T-cell (primary cell): Measurements from ENCODE around the gene SLCO2A1. TPM values are rescaled to one million over a fixed set of nuclear protein-coding genes. Genes with fewer than 3 reads are reported as not detected.
A peak's percentile ranks its signal among the peaks of the same experiment; 100 is the strongest.

Experiments
- ATAC-seq, 4 experiments: fragments of 200-7000 bp in 3 of 4; fragments of 150-1000 bp in 1 of 4; cut with Tn5 transposase; replicated peaks in 1 of 4; 1 replicate in 3 of 4; 2 replicates in 1 of 4; pipeline ENCODE4 v1.10.0; 2021; ENCODE audit warnings: moderate library complexity in 3 of 4, mild to moderate bottlenecking in 2 of 4, moderate number of reproducible peaks in 1 of 4
- CTCF ChIA-PET, 2 donors: fragments of 300-600 bp; sonication (Branson Sonifier 250); formaldehyde crosslinking; loops; one replicate each; lab custom pipeline; 2022; ENCODE audit warnings: antibody characterized with exemption in 2 of 2; lab: Charles Lee
- POLR2A ChIA-PET, 2 donors: fragments of 300-600 bp; sonication (Branson Sonifier 250); formaldehyde crosslinking; loops; one replicate each; lab custom pipeline; 2022; ENCODE audit warnings: antibody characterized with exemption in 2 of 2; lab: Charles Lee
- DNase-seq, 35 experiments: peaks; one replicate each; pipeline versions ENCODE4 v3.0.0 to v3.0.0-alpha.2; 2013 to 2023
- H3K27ac ChIP-seq: one replicate; pipeline ENCODE4 v1.5.1; 2013; ENCODE audit warnings: low read length
- H3K27me3 ChIP-seq, 2 experiments: replicated peaks in 1 of 2; 1 replicate in 1 of 2; 2 replicates in 1 of 2; pipeline versions ENCODE4 v1.6.1 to v1.7.0; 2013; ENCODE audit warnings: low read length in 1 of 2, mixed read lengths in 1 of 2; ENCODE audit not compliant: control insufficient read depth in 2 of 2, insufficient read depth in 2 of 2; ENCODE audit errors: extremely low read depth in 1 of 2
- H3K36me3 ChIP-seq, 2 donors: 1 replicate in 1 of 2; 2 replicates in 1 of 2; pipeline versions ENCODE4 v1.6.1 to v1.7.0; 2013; ENCODE audit warnings: low read length in 1 of 2; ENCODE audit not compliant: control insufficient read depth in 2 of 2, insufficient read depth in 1 of 2; ENCODE audit errors: extremely low read depth in 1 of 2
- H3K4me1 ChIP-seq, 2 experiments: 1 replicate in 1 of 2; 2 replicates in 1 of 2; pipeline versions ENCODE4 v1.6.1 to v1.7.0; 2013; ENCODE audit warnings: low read length in 2 of 2, mixed read lengths in 1 of 2; ENCODE audit not compliant: insufficient read depth in 2 of 2, control insufficient read depth in 1 of 2; ENCODE audit errors: extremely low read depth in 1 of 2
- H3K4me3 ChIP-seq, 2 donors: 1 replicate in 1 of 2; 2 replicates in 1 of 2; pipeline versions ENCODE4 v1.5.1 to v1.7.0; 2013; ENCODE audit warnings: mild to moderate bottlenecking in 2 of 2, low read length in 1 of 2, moderate library complexity in 1 of 2; ENCODE audit not compliant: control insufficient read depth in 1 of 2; ENCODE audit errors: extremely low read depth in 1 of 2
- H3K9me3 ChIP-seq: 2 replicates; pipeline ENCODE4 v1.7.0; 2013
- H3K27ac Mint-ChIP-seq, 2 donors: one replicate each; pipeline ENCODE4 v1.8.0; 2020 to 2021; ENCODE audit warnings: mild to moderate bottlenecking in 2 of 2, mixed read lengths in 2 of 2
- H3K27me3 Mint-ChIP-seq, 2 donors: one replicate each; pipeline ENCODE4 v1.8.0; 2021 to 2022; ENCODE audit warnings: mixed read lengths in 2 of 2
- H3K36me3 Mint-ChIP-seq: one replicate; pipeline ENCODE4 v1.8.0; 2021; ENCODE audit warnings: mixed read lengths
- H3K4me1 Mint-ChIP-seq, 3 donors: one replicate each; pipeline ENCODE4 v1.8.0; 2020 to 2022; ENCODE audit warnings: mixed read lengths in 3 of 3, mild to moderate bottlenecking in 1 of 3
- H3K4me3 Mint-ChIP-seq, 3 donors: one replicate each; pipeline ENCODE4 v1.8.0; 2020 to 2022; ENCODE audit warnings: mild to moderate bottlenecking in 3 of 3, mixed read lengths in 3 of 3, moderate library complexity in 3 of 3
- H3K9me3 Mint-ChIP-seq, 3 donors: one replicate each; pipeline ENCODE4 v1.8.0; 2020 to 2022; ENCODE audit warnings: mixed read lengths in 3 of 3
- WGBS: methylation state at CpG from one replicate; pipeline ENCODE4 v1.1.5; 2013; ENCODE audit warnings: missing lambda C conversion rate; ENCODE audit not compliant: insufficient coverage; 5-methylcytosine and 5-hydroxymethylcytosine counted together
- total RNA-seq, 35 experiments: library from RNA in 6 of 35; stranded (reverse) in 6 of 35; fragments of 120-200 nt in 1 of 35; gene quantifications; one replicate each; pipeline versions ENCODE4 v1.2.1 to v1.2.4 and lab custom pipeline; 2013 to 2026

The SLCO2A1 gene
- total RNA-seq, 5 donors from 2014 or later (not counting 1 experiment from before 2014, with no cell fraction given): 0.18 to 0.39 (median 0.25) TPM; not detected in 2

- Histone ChIP-seq H3K4me1 (peaks cover 0 to 22% of the 10 kb centered on the region in 2 experiments), H3K4me3 (no peak overlapping the region), H3K27me3 (peaks cover 0 to 16% of the 10 kb centered on the region in 2 experiments), H3K36me3 (no peaks in the 10 kb centered on the region), H3K9me3 (no peaks in the 10 kb centered on the region), H3K27ac (no peak overlapping the region)
- ATAC-seq (no peak), DNase-seq (no peak)
- H3K27ac Mint-ChIP-seq: no peak overlapping the region
- H3K36me3 Mint-ChIP-seq: no peaks in the 10 kb centered on the region
- H3K4me1 Mint-ChIP-seq: peaks cover 8 to 31% (median 16%) of the 10 kb centered on the region in 3 donors
- H3K9me3 Mint-ChIP-seq: no peaks in the 10 kb centered on the region
- 71% methylated on average over 4 of the region's 6 CpGs for WGBS
- H3K4me3 Mint-ChIP-seq: no peak overlapping the region
- peaks cover 4 to 9% of the 10 kb centered on the region in 2 donors for H3K27me3 Mint-ChIP-seq
- CTCF ChIA-PET: no interaction called here
- POLR2A ChIA-PET: no interaction called here
Measured at GRCh38 chr3:133884054-133884886, 145.5 kb downstream of the SLCO2A1 start.

- Histone ChIP-seq H3K4me1 (peaks cover 0 to 22% of the 10 kb centered on the region in 2 experiments), H3K9me3 (no peaks in the 10 kb centered on the region), H3K36me3 (no peaks in the 10 kb centered on the region), H3K27me3 (peaks cover 0 to 16% of the 10 kb centered on the region in 2 experiments), H3K27ac (peak overlapping the region; percentile 72), H3K4me3 (no peak overlapping the region)
- H3K36me3 Mint-ChIP-seq: no peaks in the 10 kb centered on the region
- peaks cover 8 to 31% (median 16%) of the 10 kb centered on the region in 3 donors for H3K4me1 Mint-ChIP-seq
- ChIA-PET POLR2A (no interaction called here), CTCF (no interaction called here)
- no peak overlapping the region for H3K4me3 Mint-ChIP-seq
- ATAC-seq: no peak
- H3K9me3 Mint-ChIP-seq: peaks cover 2 to 5% (median 2%) of the 10 kb centered on the region in 3 donors
- peak in 1 of 35 experiments; percentile 4 for DNase-seq
- H3K27ac Mint-ChIP-seq: no peak overlapping the region
- H3K27me3 Mint-ChIP-seq: peaks cover 4 to 9% of the 10 kb centered on the region in 2 donors
Measured at GRCh38 chr3:133883641-133884040, 146.1 kb downstream of the SLCO2A1 start.

- DNase-seq: peak in 1 of 35 experiments; percentile 17
- CTCF ChIA-PET: no interaction called here
Measured at GRCh38 chr3:133882986-133883586, 146.6 kb downstream of the SLCO2A1 start.

GRCh38 chr3:133881939-133882825, 147.5 kb downstream of the SLCO2A1 start:
- peak overlapping the region in 1 of 2 donors; percentile 56 for H3K27ac Mint-ChIP-seq
- CTCF ChIA-PET: no interaction called here
- peaks cover 0 to 13% of the 10 kb centered on the region in 2 experiments for H3K27me3 ChIP-seq
- H3K36me3 Mint-ChIP-seq: no peaks in the 10 kb centered on the region
- H3K4me3 Mint-ChIP-seq: no peak overlapping the region
- no peaks in the 10 kb centered on the region for H3K36me3 ChIP-seq
- peaks cover 10 to 18% (median 12%) of the 10 kb centered on the region in 3 donors for H3K9me3 Mint-ChIP-seq
- ATAC-seq: peak; percentile 30 to 63 (median 38)
- 60% methylated on average over 4 of the region's 5 CpGs for WGBS
- H3K4me1 ChIP-seq: peaks cover 0 to 22% of the 10 kb centered on the region in 2 experiments
- DNase-seq: peak in 2 of 35 experiments; percentile 17 to 20
- H3K27ac ChIP-seq: peak overlapping the region; percentile 72
- no peaks in the 10 kb centered on the region for H3K9me3 ChIP-seq
- POLR2A ChIA-PET: no interaction called here
- H3K4me1 Mint-ChIP-seq: peaks cover 8 to 31% (median 16%) of the 10 kb centered on the region in 3 donors
- peaks cover 4 to 9% of the 10 kb centered on the region in 2 donors for H3K27me3 Mint-ChIP-seq
- H3K4me3 ChIP-seq: no peak overlapping the region

More at GRCh38 chr3:133882986-133883586, 146.6 kb downstream of the SLCO2A1 start:
- H3K4me1 Mint-ChIP-seq: peaks cover 8 to 31% (median 16%) of the 10 kb centered on the region in 3 donors
- H3K9me3 Mint-ChIP-seq: peaks cover 7 to 10% (median 8%) of the 10 kb centered on the region in 3 donors
- Histone ChIP-seq H3K27ac (peak overlapping the region; percentile 72), H3K27me3 (peaks cover 0 to 16% of the 10 kb centered on the region in 2 experiments), H3K4me1 (peaks cover 0 to 22% of the 10 kb centered on the region in 2 experiments), H3K9me3 (no peaks in the 10 kb centered on the region), H3K4me3 (no peak overlapping the region), H3K36me3 (no peaks in the 10 kb centered on the region)
- H3K4me3 Mint-ChIP-seq: no peak overlapping the region
- H3K36me3 Mint-ChIP-seq: no peaks in the 10 kb centered on the region
- peaks cover 4 to 9% of the 10 kb centered on the region in 2 donors for H3K27me3 Mint-ChIP-seq
- no peak overlapping the region for H3K27ac Mint-ChIP-seq
- no peak for ATAC-seq
- POLR2A ChIA-PET: no interaction called here
- 40% methylated on average over 1 of the region's 3 CpGs for WGBS

- peaks cover 12 to 22% (median 16%) of the 10 kb centered on the region in 3 donors for H3K9me3 Mint-ChIP-seq
- peaks cover 8 to 31% (median 16%) of the 10 kb centered on the region in 3 donors for H3K4me1 Mint-ChIP-seq
- H3K27ac ChIP-seq: peak overlapping the region; percentile 72
- peaks cover 4 to 9% of the 10 kb centered on the region in 2 donors for H3K27me3 Mint-ChIP-seq
- no peaks in the 10 kb centered on the region for H3K36me3 Mint-ChIP-seq
- ATAC-seq: no peak
- peaks cover 0 to 22% of the 10 kb centered on the region in 2 experiments for H3K4me1 ChIP-seq
- H3K27ac Mint-ChIP-seq: peak overlapping the region in 1 of 2 donors; percentile 24
- peaks cover 0 to 12% of the 10 kb centered on the region in 2 experiments for H3K27me3 ChIP-seq
- no peaks in the 10 kb centered on the region for H3K9me3 ChIP-seq
- 67% methylated on average over 1 of the region's 1 CpG for WGBS
- H3K36me3 ChIP-seq: no peaks in the 10 kb centered on the region
- DNase-seq: no peak
- no peak overlapping the region for H3K4me3 ChIP-seq
- ChIA-PET CTCF (no interaction called here), POLR2A (no interaction called here)
- no peak overlapping the region for H3K4me3 Mint-ChIP-seq
Measured at GRCh38 chr3:133881492-133881891, 148.2 kb downstream of the SLCO2A1 start.
